Calu3 (cell line): ENCODE results near the gene GNPTAB. TPM values are rescaled to one million over a fixed set of nuclear protein-coding genes. Genes with fewer than 3 reads are reported as not detected.
"Not testable (repeated sequence)": the region's sequence is repeated elsewhere in the genome, so short reads cannot be mapped to it uniquely, and the experiment has no call there.

ENCODE experiments used
- BruUV-seq: library from RNA; stranded (reverse); fragments of 400-500 nt; replicated peaks from 2 replicates; lab custom pipeline; 2021; lab: Mats Ljungman, UMichigan
- CTCF ChIA-PET: fragments of 300-600 bp; sonication (Branson Sonifier 250); formaldehyde crosslinking; loops from one replicate; lab custom pipeline; 2022; ENCODE audit warnings: antibody characterized with exemption; lab: Charles Lee
- DNase-seq: peaks from one replicate; pipeline ENCODE4 v3.0.0; 2022
- H3K27ac Mint-ChIP-seq: one replicate; pipeline ENCODE4 v1.8.0; 2022; ENCODE audit warnings: mixed read lengths; ENCODE audit not compliant: unreplicated experiment
- H3K27me3 Mint-ChIP-seq: one replicate; pipeline ENCODE4 v1.8.0; 2022; ENCODE audit warnings: mixed read lengths; ENCODE audit not compliant: unreplicated experiment
- H3K36me3 Mint-ChIP-seq: one replicate; pipeline ENCODE4 v1.8.0; 2022; ENCODE audit warnings: mild to moderate bottlenecking, moderate library complexity, mixed read lengths; ENCODE audit not compliant: insufficient read depth, unreplicated experiment
- H3K4me1 Mint-ChIP-seq: one replicate; pipeline ENCODE4 v1.8.0; 2022; ENCODE audit warnings: mild to moderate bottlenecking, low read depth, mixed read lengths; ENCODE audit not compliant: unreplicated experiment
- H3K4me3 Mint-ChIP-seq: one replicate; pipeline ENCODE4 v1.8.0; 2022; ENCODE audit warnings: mild to moderate bottlenecking, low read depth, moderate library complexity, mixed read lengths; ENCODE audit not compliant: unreplicated experiment
- H3K9me3 Mint-ChIP-seq: one replicate; pipeline ENCODE4 v1.8.0; 2022; ENCODE audit warnings: low read depth, mixed read lengths; ENCODE audit not compliant: unreplicated experiment
- intact Hi-C: fragments of 100-400 bp; cut with micrococcal nuclease; formaldehyde crosslinking; loops from one replicate; pipeline ENCODE4 v1.10.0; 2022; ENCODE audit not compliant: unreplicated experiment
- total RNA-seq: library from RNA; stranded (reverse); gene quantifications from 2 replicates; pipeline ENCODE4 v1.2.3, GENCODE V29; 2022
- TF ChIP-seq, protein P1 (sequence below): fragments of 200-600 bp; IDR thresholded peaks from one replicate; pipeline ENCODE4 v1.8.0; 2022; ENCODE audit warnings: antibody characterized with exemption; ENCODE audit not compliant: unreplicated experiment

The GNPTAB gene
- total RNA-seq, 1 experiment from 2014 or later = 36.0 TPM

- Mint-ChIP-seq H3K36me3 (no peaks in the 10 kb centered on the region), H3K27me3 (no peaks in the 10 kb centered on the region), H3K27ac (no peak overlapping the region), H3K9me3 (peaks cover 5% of the 10 kb centered on the region), H3K4me3 (no peak overlapping the region), H3K4me1 (no peaks in the 10 kb centered on the region)
- intact Hi-C loops = no loop called here
- DNase-seq = no peak
- BruUV-seq = no TSS peak
- TF ChIP-seq, protein P1, sequence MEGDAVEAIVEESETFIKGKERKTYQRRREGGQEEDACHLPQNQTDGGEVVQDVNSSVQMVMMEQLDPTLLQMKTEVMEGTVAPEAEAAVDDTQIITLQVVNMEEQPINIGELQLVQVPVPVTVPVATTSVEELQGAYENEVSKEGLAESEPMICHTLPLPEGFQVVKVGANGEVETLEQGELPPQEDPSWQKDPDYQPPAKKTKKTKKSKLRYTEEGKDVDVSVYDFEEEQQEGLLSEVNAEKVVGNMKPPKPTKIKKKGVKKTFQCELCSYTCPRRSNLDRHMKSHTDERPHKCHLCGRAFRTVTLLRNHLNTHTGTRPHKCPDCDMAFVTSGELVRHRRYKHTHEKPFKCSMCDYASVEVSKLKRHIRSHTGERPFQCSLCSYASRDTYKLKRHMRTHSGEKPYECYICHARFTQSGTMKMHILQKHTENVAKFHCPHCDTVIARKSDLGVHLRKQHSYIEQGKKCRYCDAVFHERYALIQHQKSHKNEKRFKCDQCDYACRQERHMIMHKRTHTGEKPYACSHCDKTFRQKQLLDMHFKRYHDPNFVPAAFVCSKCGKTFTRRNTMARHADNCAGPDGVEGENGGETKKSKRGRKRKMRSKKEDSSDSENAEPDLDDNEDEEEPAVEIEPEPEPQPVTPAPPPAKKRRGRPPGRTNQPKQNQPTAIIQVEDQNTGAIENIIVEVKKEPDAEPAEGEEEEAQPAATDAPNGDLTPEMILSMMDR = no peak
- CTCF ChIA-PET = no interaction called here
These were observed 36.0 kb upstream of the GNPTAB start for GRCh38 chr12:101866615-101867373.

GRCh38 chr12:101863981-101864380, 33.2 kb upstream of the GNPTAB start:
- no peaks in the 10 kb centered on the region for H3K4me1 Mint-ChIP-seq
- no peaks in the 10 kb centered on the region for H3K27me3 Mint-ChIP-seq
- H3K27ac Mint-ChIP-seq = no peak overlapping the region
- CTCF ChIA-PET = interaction anchor here (0.7 kb wide), 1 partner anchor 104 kb away, joined by 5 read pairs; no protein-coding TSS in a partner anchor
- no peak overlapping the region for H3K4me3 Mint-ChIP-seq
- H3K9me3 Mint-ChIP-seq = peaks cover 5% of the 10 kb centered on the region
- DNase-seq = no peak
- no TSS peak for BruUV-seq
- H3K36me3 Mint-ChIP-seq = no peaks in the 10 kb centered on the region
- intact Hi-C loops = no loop called here
- TF ChIP-seq, protein P1 = no peak

GRCh38 chr12:101862245-101862644, 31.5 kb upstream of the GNPTAB start:
- intact Hi-C loops = no loop called here
- DNase-seq = no peak
- peaks cover 5% of the 10 kb centered on the region for H3K9me3 Mint-ChIP-seq
- no peaks in the 10 kb centered on the region for H3K36me3 Mint-ChIP-seq
- TF ChIP-seq, protein P1 = no peak
- H3K27ac Mint-ChIP-seq = no peak overlapping the region
- CTCF ChIA-PET = no interaction called here
- no peaks in the 10 kb centered on the region for H3K27me3 Mint-ChIP-seq
- no TSS peak for BruUV-seq
- H3K4me1 Mint-ChIP-seq = no peaks in the 10 kb centered on the region
- H3K4me3 Mint-ChIP-seq = no peak overlapping the region

- H3K4me3 Mint-ChIP-seq, H3K4me1 Mint-ChIP-seq, BruUV-seq, H3K36me3 Mint-ChIP-seq, CTCF ChIA-PET, H3K27ac Mint-ChIP-seq, intact Hi-C loops, H3K27me3 Mint-ChIP-seq, H3K9me3 Mint-ChIP-seq: not testable (repeated sequence)
- peak; percentile 38 for DNase-seq
These were observed 30.9 kb upstream of the GNPTAB start for GRCh38 chr12:101861688-101862087.
